Smooth muscle cell of the umbilical artery (primary cell): ENCODE results near the gene HORMAD2. TPM values are rescaled to one million over a fixed set of nuclear protein-coding genes. Genes with fewer than 3 reads are reported as not detected.

Experiments
- total RNA-seq: library from RNA; depleted of rRNA; stranded (reverse); fragments of >200 nt; gene quantifications from 2 replicates; pipeline ENCODE4 v1.2.3, GENCODE V29; 2014

The HORMAD2 gene
- total RNA-seq: not detected in 2 replicates

GRCh38 chr22:30079952-30080533 lies at the start of gene HORMAD2:
HORMAD2 (plus strand) TSS chr22:30080464; CDS start chr22:30093953, 13,489 bp downstream.

Other genes with a start within 250 kb of the HORMAD2 start
- gene ASCC2, start 242.2 kb upstream of the HORMAD2 start, total RNA-seq: 42.2 and 64.5 TPM in 2 replicates
- 41.6 and 47.7 TPM in 2 replicates for gene MTMR3, start 197.3 kb upstream of the HORMAD2 start, total RNA-seq
- 86.1 and 200 TPM in 2 replicates for gene LIF, start 166.3 kb downstream of the HORMAD2 start, total RNA-seq
- not detected in 2 replicates for gene OSM, start 186.4 kb downstream of the HORMAD2 start, total RNA-seq
- 11.5 and 15.4 TPM in 2 replicates for gene CASTOR1, start 209.0 kb downstream of the HORMAD2 start, total RNA-seq
- gene TBC1D10A, start 246.5 kb downstream of the HORMAD2 start, total RNA-seq: 25.9 and 32.7 TPM in 2 replicates